Brain microvascular endothelial cell (primary cell): ENCODE data around the gene PCARE.

Experiments used
- DNase-seq: peaks from one replicate; pipeline ENCODE4 v3.0.0-alpha.2; 2020
- H3K27ac ChIP-seq: fragments of 250-450 bp; sonication (Bioruptor Pico); 2 replicates; pipeline ENCODE4 v1.5.1; 2020; ENCODE audit warnings: mild to moderate bottlenecking, moderate library complexity
- H3K27me3 ChIP-seq: fragments of 250-450 bp; sonication (Bioruptor Pico); replicated peaks from 2 replicates; pipeline ENCODE4 v1.5.1; 2020; ENCODE audit warnings: mild to moderate bottlenecking
- H3K36me3 ChIP-seq: fragments of 250-450 bp; sonication (Bioruptor Pico); replicated peaks from 2 replicates; pipeline ENCODE4 v1.5.1; 2020; ENCODE audit warnings: mild to moderate bottlenecking
- H3K4me3 ChIP-seq: 2 replicates; pipeline ENCODE4 v1.5.1; 2011; ENCODE audit warnings: low read depth, mild to moderate bottlenecking, control low read depth, low read length, moderate library complexity
- CTCF ChIP-seq: IDR thresholded peaks from 2 replicates; pipeline ENCODE4 v1.5.1; 2011; ENCODE audit warnings: low read depth, mild to moderate bottlenecking, moderate library complexity, low read length, control low read depth, inconsistent platforms; ENCODE audit errors: missing control alignments
- in situ Hi-C: cut with HindIII; loops from 2 replicates; pipeline ENCODE4 v1.10.0; 2017; ENCODE audit warnings: low sequenced_read_pairs, low pct_ligation_motif_present

PCARE gene

GRCh38 chr2:29073933-29074332, 390 bp downstream of the PCARE start:
- no peaks in the 10 kb centered on the region for H3K36me3 ChIP-seq
- in situ Hi-C loops: no loop called here
- no peak overlapping the region for H3K4me3 ChIP-seq
- no peaks in the 10 kb centered on the region for H3K27me3 ChIP-seq
- DNase-seq: no peak
- TF ChIP-seq CTCF: no peak
- H3K27ac ChIP-seq: no peak overlapping the region

- no peak for TF ChIP-seq CTCF
Measured at GRCh38 chr2:29072971-29073725, 1.2 kb downstream of the PCARE start.

GRCh38 chr2:29072251-29072650, 2.1 kb downstream of the PCARE start:
- in situ Hi-C loops: no loop called here

More at GRCh38 chr2:29072971-29073725, 1.2 kb downstream of the PCARE start:
- H3K27ac ChIP-seq: no peak overlapping the region
- H3K4me3 ChIP-seq: no peak overlapping the region
- no peaks in the 10 kb centered on the region for H3K27me3 ChIP-seq
- in situ Hi-C loops: no loop called here
- no peaks in the 10 kb centered on the region for H3K36me3 ChIP-seq
- no peak for DNase-seq

GRCh38 chr2:29071032-29071975, 3.0 kb downstream of the PCARE start:
- no peaks in the 10 kb centered on the region for H3K27me3 ChIP-seq
- no peaks in the 10 kb centered on the region for H3K36me3 ChIP-seq
- no peak for DNase-seq
- in situ Hi-C loops: no loop called here
- no peak for TF ChIP-seq CTCF
- no peak overlapping the region for H3K4me3 ChIP-seq
- no peak overlapping the region for H3K27ac ChIP-seq

More at GRCh38 chr2:29072251-29072650, 2.1 kb downstream of the PCARE start:
- DNase-seq: no peak
- Histone ChIP-seq H3K27me3 (no peaks in the 10 kb centered on the region), H3K4me3 (no peak overlapping the region), H3K27ac (no peak overlapping the region), H3K36me3 (no peaks in the 10 kb centered on the region)
- TF ChIP-seq CTCF: no peak

- in situ Hi-C loops: no loop called here
Measured at GRCh38 chr2:29070526-29070925, 3.8 kb downstream of the PCARE start.

More at GRCh38 chr2:29070526-29070925, 3.8 kb downstream of the PCARE start:
- no peak overlapping the region for H3K27ac ChIP-seq
- no peaks in the 10 kb centered on the region for H3K36me3 ChIP-seq
- H3K27me3 ChIP-seq: no peaks in the 10 kb centered on the region
- no peak for DNase-seq
- H3K4me3 ChIP-seq: no peak overlapping the region
- no peak for TF ChIP-seq CTCF
